ENCODE results near the gene VPS8.
A peak's percentile ranks its signal among the peaks of the same experiment; 100 is the strongest.

DNA sequence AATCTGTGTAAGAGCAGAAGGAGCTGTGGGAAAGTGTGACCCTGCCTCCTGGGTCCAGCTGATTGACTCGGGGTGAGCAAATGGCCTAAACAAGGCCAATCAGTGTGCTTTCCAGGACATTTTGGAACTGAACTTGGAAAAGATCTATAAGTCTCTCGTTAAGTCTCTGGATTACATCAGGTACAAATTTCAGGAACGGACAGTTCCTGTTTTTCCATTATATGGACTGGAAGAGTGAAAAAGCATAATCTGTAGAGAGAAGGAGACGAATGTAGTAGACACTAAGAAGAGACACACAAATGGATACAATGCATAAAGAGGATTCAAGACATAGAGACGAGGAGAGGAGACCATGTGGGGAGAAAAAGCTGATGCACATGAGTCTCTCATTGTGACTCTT is 173.6 kb downstream of the VPS8 start:
- TF ChIP-seq TAF1 (IDR thresholded peaks at IDR 0.05; ENCODE audit: low read depth) (no peak), TEAD4 (IDR thresholded peaks at IDR 0.05) (no peak), CREB1 (IDR thresholded peaks at IDR 0.05; ENCODE audit: low read depth) (no peak)
- TF ChIP-seq, protein P1, sequence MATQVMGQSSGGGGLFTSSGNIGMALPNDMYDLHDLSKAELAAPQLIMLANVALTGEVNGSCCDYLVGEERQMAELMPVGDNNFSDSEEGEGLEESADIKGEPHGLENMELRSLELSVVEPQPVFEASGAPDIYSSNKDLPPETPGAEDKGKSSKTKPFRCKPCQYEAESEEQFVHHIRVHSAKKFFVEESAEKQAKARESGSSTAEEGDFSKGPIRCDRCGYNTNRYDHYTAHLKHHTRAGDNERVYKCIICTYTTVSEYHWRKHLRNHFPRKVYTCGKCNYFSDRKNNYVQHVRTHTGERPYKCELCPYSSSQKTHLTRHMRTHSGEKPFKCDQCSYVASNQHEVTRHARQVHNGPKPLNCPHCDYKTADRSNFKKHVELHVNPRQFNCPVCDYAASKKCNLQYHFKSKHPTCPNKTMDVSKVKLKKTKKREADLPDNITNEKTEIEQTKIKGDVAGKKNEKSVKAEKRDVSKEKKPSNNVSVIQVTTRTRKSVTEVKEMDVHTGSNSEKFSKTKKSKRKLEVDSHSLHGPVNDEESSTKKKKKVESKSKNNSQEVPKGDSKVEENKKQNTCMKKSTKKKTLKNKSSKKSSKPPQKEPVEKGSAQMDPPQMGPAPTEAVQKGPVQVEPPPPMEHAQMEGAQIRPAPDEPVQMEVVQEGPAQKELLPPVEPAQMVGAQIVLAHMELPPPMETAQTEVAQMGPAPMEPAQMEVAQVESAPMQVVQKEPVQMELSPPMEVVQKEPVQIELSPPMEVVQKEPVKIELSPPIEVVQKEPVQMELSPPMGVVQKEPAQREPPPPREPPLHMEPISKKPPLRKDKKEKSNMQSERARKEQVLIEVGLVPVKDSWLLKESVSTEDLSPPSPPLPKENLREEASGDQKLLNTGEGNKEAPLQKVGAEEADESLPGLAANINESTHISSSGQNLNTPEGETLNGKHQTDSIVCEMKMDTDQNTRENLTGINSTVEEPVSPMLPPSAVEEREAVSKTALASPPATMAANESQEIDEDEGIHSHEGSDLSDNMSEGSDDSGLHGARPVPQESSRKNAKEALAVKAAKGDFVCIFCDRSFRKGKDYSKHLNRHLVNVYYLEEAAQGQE (IDR thresholded peaks at IDR 0.05; ENCODE audit: low read depth), result peak; percentile 63; the same call in 1 of the 2 replicates
